HG03521 (cell line): Measurements from ENCODE around the gene IL11.
"Not testable (repeated sequence)": the region's sequence is repeated elsewhere in the genome, so short reads cannot be mapped to it uniquely, and the experiment has no call there.

Source experiments
- ATAC-seq: cut with Tn5 transposase; IDR thresholded peaks from one replicate; pipeline ENCODE4 v1.9.1; 2021; ENCODE audit warnings: mild to moderate bottlenecking, moderate library complexity; ENCODE audit not compliant: unreplicated experiment

IL11 gene

DNA sequence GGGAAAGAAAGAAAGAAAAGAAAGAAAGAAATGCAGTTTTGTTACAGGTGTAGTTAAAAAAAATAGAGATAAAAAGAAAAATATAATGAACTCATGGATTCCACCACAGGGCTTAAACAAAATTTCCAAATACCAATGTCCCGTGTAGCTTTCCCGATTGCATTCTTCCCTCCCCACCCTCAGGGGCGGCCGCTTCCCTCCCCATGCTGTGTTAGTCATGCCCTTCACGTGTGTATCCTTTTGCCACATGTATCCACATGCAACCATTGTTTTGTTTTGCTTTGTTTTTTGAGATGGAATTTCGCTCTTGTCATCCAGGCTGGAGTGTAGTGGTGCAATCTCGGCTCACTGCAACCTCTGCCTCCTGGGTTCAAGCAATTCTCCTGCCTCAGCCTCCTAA is 34.2 kb downstream of the IL11 start:
- no peak for ATAC-seq

- no peak for ATAC-seq
Observed at GRCh38 chr19:55333870-55334269, 36.4 kb downstream of the IL11 start.

DNA sequence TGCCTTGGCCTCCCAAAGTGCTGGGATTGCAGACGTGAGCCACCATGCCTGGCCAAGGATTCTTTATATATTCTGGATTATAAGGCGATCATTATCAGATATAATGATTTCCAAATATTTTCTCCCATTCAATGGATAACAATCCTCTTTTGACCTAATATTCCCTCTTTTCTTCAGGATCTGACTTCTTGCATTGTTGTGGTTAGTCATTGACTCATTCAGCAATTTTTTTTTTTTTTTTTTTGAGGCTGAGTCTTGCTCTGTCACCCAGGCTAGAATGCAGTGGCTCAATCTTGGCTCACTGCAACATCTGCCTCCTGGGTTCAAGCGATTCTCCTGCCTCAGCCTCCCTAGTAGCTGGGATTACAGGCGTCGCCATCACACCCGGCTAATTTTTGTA is 40.5 kb downstream of the IL11 start:
- not testable (repeated sequence) for ATAC-seq

DNA sequence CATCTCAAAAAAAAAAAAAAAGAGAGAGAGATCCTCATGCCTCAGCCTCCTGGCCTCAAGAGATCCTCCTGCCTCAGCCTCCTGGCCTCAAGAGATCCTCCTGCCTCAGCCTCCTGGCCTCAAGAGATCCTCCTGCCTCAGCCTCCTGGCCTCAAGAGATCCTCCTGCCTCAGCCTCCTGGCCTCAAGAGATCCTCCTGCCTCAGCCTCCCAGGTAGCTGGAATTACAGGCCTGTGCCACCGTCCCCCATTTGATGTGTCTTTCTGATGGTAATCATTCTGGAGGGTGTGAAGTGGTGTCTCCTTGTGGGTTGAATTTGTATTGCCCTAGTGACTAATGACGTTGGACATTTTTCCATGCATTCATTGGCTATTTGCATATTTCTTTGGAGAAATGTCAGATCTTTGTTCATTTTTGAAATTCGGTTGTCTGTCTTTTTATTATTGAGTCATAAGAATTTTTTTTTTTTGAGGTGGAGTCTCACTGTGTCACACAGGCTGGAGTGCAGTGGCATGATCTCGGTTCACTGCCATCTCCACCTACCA is 41.4 kb downstream of the IL11 start:
- not testable (repeated sequence) for ATAC-seq

- no peak for ATAC-seq
Observed at GRCh38 chr19:55325172-55325571, 45.1 kb downstream of the IL11 start, which contains the start of gene TMEM150B. TSS of gene TMEM150B (minus strand) at chr19:55325341. CDS start at chr19:55321036, 4,305 bp downstream.

GRCh38 chr19:55324662-55325061 is 45.6 kb downstream of the IL11 start:
- no peak for ATAC-seq

DNA sequence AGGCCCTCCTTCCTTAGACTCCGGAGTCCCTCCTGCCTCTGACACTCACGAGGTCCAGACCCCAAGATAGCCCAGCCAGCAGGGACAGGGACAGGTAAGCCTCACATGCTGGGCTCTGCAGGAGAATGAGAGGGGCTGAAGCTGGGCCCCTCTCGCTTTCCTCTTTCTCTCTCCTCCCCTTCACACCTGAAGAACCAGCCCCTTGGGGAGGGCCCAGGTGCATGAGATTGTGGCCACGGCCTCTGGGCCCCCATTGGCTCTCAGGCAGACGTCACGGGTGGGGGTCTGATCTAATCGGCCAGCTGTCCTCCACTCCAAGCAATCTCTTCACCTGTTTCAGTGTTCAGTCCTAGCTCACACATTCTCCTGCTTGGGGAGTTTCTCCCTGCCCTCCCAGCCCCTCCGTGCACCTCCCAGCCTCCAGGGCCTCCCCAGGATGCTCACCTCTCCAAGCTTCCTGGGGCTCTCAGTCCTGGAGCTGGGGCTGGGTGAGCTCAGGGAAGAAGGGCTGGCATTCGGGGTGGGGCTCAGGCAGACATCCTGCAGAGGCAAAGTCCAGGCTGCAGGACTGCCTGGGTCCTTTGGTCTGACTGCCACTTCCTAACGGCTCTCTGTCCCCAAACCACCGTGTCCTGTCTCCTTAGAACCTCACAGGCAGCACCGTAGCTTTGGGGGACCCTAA is 47.9 kb downstream of the IL11 start:
- no peak for ATAC-seq

DNA sequence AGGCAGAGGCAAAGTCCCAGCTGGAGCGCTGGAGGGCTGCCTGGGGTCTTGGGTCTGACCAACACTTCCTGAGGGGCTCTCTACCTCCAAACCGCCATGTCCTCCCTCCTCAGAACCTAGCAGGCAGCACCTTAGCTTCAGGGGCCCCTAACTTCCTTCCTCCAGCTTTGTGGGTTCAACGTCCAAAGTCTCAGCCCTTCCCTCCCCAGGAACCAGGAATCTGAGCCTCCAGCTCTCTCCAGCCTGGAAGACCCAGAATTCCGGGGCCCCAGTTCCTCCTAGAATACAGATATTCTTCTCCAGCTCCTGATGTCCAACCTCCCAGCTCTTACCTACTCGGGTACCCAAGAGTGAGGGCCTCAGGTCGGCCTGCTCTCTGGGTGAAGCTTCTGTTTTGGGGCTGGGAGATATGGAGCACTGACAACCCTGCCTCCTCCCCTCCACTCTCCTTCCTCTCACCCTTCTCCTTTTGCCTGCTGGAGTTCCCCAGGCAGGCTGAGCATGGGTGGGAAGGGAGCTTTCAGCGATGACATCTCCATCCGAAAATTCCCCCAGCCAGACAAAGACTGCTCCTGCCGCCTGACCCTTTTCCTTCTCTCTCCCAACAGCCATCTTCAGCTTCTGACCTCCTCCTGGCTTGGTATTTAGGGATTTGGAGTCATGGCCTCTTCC is 48.7 kb downstream of the IL11 start:
- ATAC-seq, result no peak

- no peak for ATAC-seq
Observed at GRCh38 chr19:55320844-55321419, 49.3 kb downstream of the IL11 start.

- no peak for ATAC-seq
Observed at GRCh38 chr19:55319785-55320184, 50.5 kb downstream of the IL11 start.

- no peak for ATAC-seq
Observed at GRCh38 chr19:55316646-55317045, 53.6 kb downstream of the IL11 start.

GRCh38 chr19:55315956-55316525 is 54.2 kb downstream of the IL11 start:
- no peak for ATAC-seq

DNA sequence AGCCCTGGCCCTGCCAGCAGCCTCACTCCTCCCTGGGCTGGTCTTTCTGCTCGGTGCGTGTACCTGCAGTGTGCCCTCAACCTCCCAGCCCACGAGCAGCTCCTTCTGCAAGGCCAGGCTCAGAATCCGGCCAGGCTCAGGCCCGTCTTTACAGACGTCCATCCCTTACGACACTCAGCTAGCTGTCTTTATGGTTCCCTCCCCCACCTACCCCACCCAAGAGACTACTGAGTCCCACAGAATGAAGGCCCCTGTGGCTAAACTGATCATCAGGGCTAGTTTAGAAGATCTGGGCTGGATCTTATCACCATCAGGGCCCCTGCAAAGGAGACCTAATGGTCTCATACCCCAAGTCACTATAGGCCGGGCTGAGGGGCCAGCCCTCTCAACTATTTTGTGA is 55.9 kb downstream of the IL11 start:
- ATAC-seq, result no peak
